GM12865 (cell line): ENCODE measurements around the gene GLP2R.

Experiments used
- DNase-seq: peaks from one replicate; pipeline ENCODE4 v3.0.0; 2010; ENCODE audit warnings: low read depth
- H3K4me3 ChIP-seq: 2 replicates; pipeline ENCODE4 v1.5.1; 2011; ENCODE audit warnings: mild to moderate bottlenecking, low read depth, low read length, control low read depth
- TF ChIP-seq, protein P1 (sequence below): IDR thresholded peaks from 2 replicates; pipeline ENCODE4 v1.5.1; 2011; ENCODE audit warnings: low read length, control low read depth, low read depth, inconsistent platforms; ENCODE audit not compliant: insufficient read depth; ENCODE audit errors: missing control alignments

The GLP2R gene

DNA sequence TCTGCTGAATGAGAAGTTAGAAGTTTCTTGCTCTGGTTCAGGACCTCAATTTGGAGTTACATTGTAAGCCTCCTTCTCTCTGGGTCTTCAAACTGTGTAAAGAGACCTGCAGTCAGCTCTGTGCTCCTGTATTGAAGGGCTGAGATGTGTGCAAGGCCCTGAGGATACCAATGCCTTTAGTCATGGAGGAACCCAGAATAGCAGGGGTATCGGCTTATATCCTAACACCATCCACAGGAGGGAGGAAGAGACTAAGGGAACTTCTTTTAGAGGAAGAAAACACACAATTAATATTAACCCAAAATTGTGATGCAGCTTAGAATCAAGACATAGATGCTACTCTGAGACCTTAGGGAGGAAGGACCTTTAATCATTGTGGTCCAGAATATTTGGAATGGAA lies 36.5 kb downstream of the GLP2R start:
- no peak overlapping the region for H3K4me3 ChIP-seq
- TF ChIP-seq, protein P1, sequence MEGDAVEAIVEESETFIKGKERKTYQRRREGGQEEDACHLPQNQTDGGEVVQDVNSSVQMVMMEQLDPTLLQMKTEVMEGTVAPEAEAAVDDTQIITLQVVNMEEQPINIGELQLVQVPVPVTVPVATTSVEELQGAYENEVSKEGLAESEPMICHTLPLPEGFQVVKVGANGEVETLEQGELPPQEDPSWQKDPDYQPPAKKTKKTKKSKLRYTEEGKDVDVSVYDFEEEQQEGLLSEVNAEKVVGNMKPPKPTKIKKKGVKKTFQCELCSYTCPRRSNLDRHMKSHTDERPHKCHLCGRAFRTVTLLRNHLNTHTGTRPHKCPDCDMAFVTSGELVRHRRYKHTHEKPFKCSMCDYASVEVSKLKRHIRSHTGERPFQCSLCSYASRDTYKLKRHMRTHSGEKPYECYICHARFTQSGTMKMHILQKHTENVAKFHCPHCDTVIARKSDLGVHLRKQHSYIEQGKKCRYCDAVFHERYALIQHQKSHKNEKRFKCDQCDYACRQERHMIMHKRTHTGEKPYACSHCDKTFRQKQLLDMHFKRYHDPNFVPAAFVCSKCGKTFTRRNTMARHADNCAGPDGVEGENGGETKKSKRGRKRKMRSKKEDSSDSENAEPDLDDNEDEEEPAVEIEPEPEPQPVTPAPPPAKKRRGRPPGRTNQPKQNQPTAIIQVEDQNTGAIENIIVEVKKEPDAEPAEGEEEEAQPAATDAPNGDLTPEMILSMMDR: no peak
- DNase-seq: no peak

DNA sequence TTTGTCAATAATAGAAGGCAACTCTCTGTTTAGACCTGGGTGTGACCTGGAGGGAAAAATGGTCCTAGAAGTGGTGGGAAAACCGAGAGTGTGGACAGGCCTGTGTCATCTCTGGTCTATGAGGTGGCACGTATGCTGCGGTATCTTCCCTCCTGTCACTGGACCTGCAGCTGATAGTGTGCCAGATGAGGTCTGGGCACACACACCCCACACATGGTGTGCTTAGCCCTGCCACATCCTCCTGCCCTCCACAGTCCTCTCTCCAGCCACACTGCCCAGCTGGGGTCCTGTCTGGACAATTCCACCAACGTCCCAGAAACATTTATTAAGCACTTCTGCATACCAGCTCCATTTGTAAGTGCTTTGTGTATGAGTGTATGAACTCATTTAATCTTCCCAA lies 37.2 kb downstream of the GLP2R start:
- no peak overlapping the region for H3K4me3 ChIP-seq
- TF ChIP-seq, protein P1: no peak
- no peak for DNase-seq

DNA sequence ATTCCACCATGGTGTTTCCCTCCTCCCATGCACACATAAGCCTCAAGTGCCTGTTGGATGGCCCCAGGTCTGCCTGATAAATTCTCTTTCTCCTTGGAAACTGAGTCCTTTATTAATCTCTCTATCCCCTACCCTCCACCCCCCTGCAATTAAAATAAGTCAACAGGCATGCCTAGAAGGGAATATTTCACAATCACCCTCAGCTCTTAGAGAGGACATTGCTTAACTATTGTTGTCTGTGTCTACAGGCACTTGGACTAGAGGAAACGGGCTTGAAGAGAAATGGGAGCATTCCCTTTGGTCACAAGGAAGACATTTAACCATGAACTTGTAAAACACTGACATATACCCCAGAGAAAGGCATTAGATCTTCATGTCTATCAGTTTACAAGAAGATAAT lies 39.9 kb downstream of the GLP2R start:
- TF ChIP-seq, protein P1: no peak
- DNase-seq: no peak
- no peak overlapping the region for H3K4me3 ChIP-seq

DNA sequence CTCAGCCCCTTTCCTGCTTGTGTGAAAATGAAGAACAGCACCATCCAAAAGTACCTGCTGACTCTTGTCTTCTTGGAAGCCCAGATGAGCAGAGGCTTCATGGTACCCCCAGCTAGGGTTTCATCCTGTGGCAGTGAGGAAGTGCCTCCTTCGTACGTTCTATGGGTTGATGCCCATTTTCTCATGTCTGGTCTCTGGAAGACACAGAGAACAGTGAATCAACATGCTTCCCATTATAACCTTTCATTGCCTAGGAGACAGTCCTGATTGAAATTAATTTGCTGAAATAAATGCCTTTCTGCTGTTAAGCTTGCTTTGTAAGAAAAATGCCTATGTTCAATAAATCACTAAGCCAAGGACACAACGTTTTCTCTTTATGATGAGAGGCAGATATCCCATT lies 42.8 kb downstream of the GLP2R start:
- TF ChIP-seq, protein P1: no peak
- H3K4me3 ChIP-seq: no peak overlapping the region
- no peak for DNase-seq

DNA sequence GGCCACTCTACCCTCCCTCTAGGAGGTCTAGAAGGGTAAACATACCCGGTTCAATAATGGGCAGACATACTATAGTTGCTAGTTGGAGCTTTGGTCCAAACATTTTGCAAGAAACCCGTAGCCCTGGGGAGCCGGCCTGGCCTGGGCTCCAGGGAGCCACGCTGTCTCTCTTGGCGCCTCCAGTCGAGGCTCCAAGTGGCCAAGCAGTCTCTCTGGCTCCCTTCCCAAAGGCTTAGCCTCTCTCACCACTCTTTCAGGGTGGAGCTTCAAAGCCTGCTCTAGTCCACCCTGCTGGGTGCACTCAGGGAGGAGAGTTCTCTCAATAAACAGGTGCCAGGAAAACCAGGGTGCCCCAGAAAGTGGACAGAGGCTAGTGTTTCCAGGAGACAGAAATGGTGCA lies 47.1 kb downstream of the GLP2R start:
- no peak for DNase-seq
- TF ChIP-seq, protein P1: no peak
- no peak overlapping the region for H3K4me3 ChIP-seq

DNA sequence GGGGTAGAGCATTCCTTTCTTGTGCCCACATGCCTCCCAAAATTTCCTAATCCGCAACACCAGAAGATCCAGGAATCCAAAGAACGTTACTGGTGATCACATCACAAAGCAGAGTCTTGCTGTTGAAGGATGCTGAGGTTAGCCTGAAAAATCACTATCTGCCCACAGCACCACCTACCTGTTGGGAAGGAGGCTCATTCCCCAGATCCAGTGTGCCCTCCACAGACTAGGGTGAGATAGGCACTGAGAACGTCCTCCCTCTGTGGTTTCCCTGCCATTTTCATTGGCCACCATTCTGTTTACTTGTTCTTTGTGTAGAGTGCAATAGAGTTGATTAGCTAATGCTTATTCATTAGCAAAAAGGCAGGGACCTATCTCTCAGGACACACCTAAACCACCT lies 49.0 kb downstream of the GLP2R start:
- DNase-seq: no peak
- TF ChIP-seq, protein P1: no peak
- no peak overlapping the region for H3K4me3 ChIP-seq

DNA sequence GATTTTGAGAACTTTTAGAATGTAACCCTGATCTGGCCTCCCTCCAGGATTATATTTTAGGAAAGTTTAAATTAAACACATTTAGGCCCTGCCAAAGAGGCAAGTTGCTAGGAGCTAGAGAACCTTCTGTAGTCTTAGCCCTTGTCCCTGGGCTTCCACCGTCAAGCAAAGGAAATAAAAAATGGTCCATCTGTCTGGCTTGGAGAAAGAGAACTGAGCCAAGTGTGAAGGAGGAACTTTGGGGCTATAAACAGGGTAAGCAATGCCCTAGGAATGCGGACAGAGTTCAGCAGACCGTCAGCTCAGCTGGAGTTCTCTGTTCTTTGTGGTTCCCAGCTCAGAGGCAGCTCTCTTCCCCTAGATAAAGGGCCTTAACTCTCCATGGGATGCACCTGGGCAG lies 49.7 kb downstream of the GLP2R start:
- H3K4me3 ChIP-seq: no peak overlapping the region
- DNase-seq: no peak
- TF ChIP-seq, protein P1: no peak
